Fibroblast of lung (primary cell): Measurements from ENCODE around the gene IL13RA1. TPM values are rescaled to one million over a fixed set of nuclear protein-coding genes. Genes with fewer than 3 reads are reported as not detected.
A peak's percentile ranks its signal among the peaks of the same experiment; 100 is the strongest.
"Not testable (repeated sequence)": the region's sequence is repeated elsewhere in the genome, so short reads cannot be mapped to it uniquely, and the experiment has no call there.

Experiments
- DNase-seq, 2 donors: peaks; one replicate each; pipeline versions ENCODE4 v3.0.0 to v3.0.0-alpha.2; 2010; ENCODE audit warnings: low read depth in 2 of 2
- H2AFZ ChIP-seq: 2 replicates; pipeline ENCODE4 v1.5.1; 2012; ENCODE audit warnings: low read length, control low read depth, inconsistent platforms
- H3K27ac ChIP-seq: 2 replicates; pipeline ENCODE4 v1.5.1; 2011; ENCODE audit warnings: low read length, control low read depth; ENCODE audit not compliant: insufficient read depth
- H3K27me3 ChIP-seq: 2 replicates; pipeline ENCODE4 v1.5.1; 2011; ENCODE audit warnings: mild to moderate bottlenecking, low read length; ENCODE audit not compliant: control insufficient read depth, insufficient read depth
- H3K36me3 ChIP-seq: 2 replicates; pipeline ENCODE4 v1.5.1; 2011; ENCODE audit warnings: low read length; ENCODE audit not compliant: control insufficient read depth, insufficient read depth
- H3K4me1 ChIP-seq: 2 replicates; pipeline ENCODE4 v1.5.1; 2011; ENCODE audit warnings: low read length; ENCODE audit not compliant: control insufficient read depth, insufficient read depth; ENCODE audit errors: extremely low read depth
- H3K4me2 ChIP-seq: 2 replicates; pipeline ENCODE4 v1.5.1; 2011; ENCODE audit warnings: low read length, control low read depth; ENCODE audit not compliant: insufficient read depth; ENCODE audit errors: extremely low read depth
- H3K4me3 ChIP-seq, 4 experiments: fragments of 200-600 bp in 1 of 4; sonication (generic) in 1 of 4; replicated peaks in 1 of 4; 2 replicates each; pipeline ENCODE4 v1.5.1; 2011 to 2016; ENCODE audit warnings: low read length in 4 of 4, low read depth in 3 of 4, mild to moderate bottlenecking in 3 of 4, control low read depth in 2 of 4, inconsistent platforms in 1 of 4, mixed read lengths in 1 of 4; ENCODE audit not compliant: insufficient read depth in 1 of 4; ENCODE audit errors: control extremely low read depth in 1 of 4
- H3K79me2 ChIP-seq: 2 replicates; pipeline ENCODE4 v1.5.1; 2012; ENCODE audit warnings: mild to moderate bottlenecking, low read length, inconsistent platforms; ENCODE audit not compliant: control insufficient read depth, insufficient read depth
- H3K9ac ChIP-seq: 2 replicates; pipeline ENCODE4 v1.5.1; 2011; ENCODE audit warnings: mild to moderate bottlenecking, low read length, control low read depth; ENCODE audit not compliant: insufficient read depth
- H3K9me3 ChIP-seq: 2 replicates; pipeline ENCODE4 v1.5.1; 2012; ENCODE audit warnings: low read depth, low read length; ENCODE audit not compliant: control insufficient read depth, insufficient read depth
- H4K20me1 ChIP-seq: 2 replicates; pipeline ENCODE4 v1.5.1; 2011; ENCODE audit warnings: low read length; ENCODE audit not compliant: control insufficient read depth, insufficient read depth; ENCODE audit errors: extremely low read depth
- CTCF ChIP-seq, 2 donors: IDR thresholded peaks in 1 of 2; conservative IDR thresholded peaks in 1 of 2; 1 replicate in 1 of 2; 2 replicates in 1 of 2; pipeline ENCODE4 v1.5.1; 2011 to 2012; ENCODE audit warnings: low read length in 2 of 2, control low read depth in 1 of 2, inconsistent platforms in 1 of 2, low read depth in 1 of 2, mild to moderate bottlenecking in 1 of 2
- EZH2 ChIP-seq: IDR thresholded peaks from 2 replicates; pipeline ENCODE4 v1.5.1; 2012; ENCODE audit warnings: low read length, control low read depth, mild to moderate bottlenecking; ENCODE audit errors: missing control alignments
- polyA plus RNA-seq, 2 donors: library from polyadenylated mRNA; depleted of rRNA in 1 of 2; stranded (reverse) in 1 of 2; unstranded in 1 of 2; fragments of >200 nt; gene quantifications; 2 replicates each; pipeline ENCODE4 v1.2.1, GENCODE V29; 2011 to 2012; ENCODE audit warnings: missing spikeins in 1 of 2
- total RNA-seq: library from RNA; depleted of rRNA; stranded (reverse); fragments of >200 nt; gene quantifications from 2 replicates; pipeline ENCODE4 v1.2.1, GENCODE V29; 2014

The IL13RA1 gene
- total and polyA plus RNA-seq, 2 donors (not counting 1 experiment from before 2014, with no cell fraction given): 67.4 to 104 TPM

- no peaks in the 10 kb centered on the region for H3K9me3 ChIP-seq
- H3K4me2 ChIP-seq: peak overlapping the region; percentile 51
- no peaks in the 10 kb centered on the region for H3K27me3 ChIP-seq
- TF ChIP-seq EZH2 (no peak), CTCF (conservative IDR thresholded peaks at IDR 0.05 in 1 of 2, IDR thresholded peaks at IDR 0.05 in 1 of 2; ENCODE audit: low read depth in 1 of 2, low read length in 2 of 2) (no peak)
- no peaks in the 10 kb centered on the region for H4K20me1 ChIP-seq
- H3K4me3 ChIP-seq: peak overlapping the region in 1 of 4 experiments; percentile 17
- H3K9ac ChIP-seq: no peak overlapping the region
- H3K4me1 ChIP-seq: peaks cover 10% of the 10 kb centered on the region
- peaks cover 8% of the 10 kb centered on the region for H3K79me2 ChIP-seq
- no peaks in the 10 kb centered on the region for H3K36me3 ChIP-seq
- H2AFZ ChIP-seq: no peak overlapping the region
- peak; percentile 72 to 84 for DNase-seq
- H3K27ac ChIP-seq: peak overlapping the region; percentile 63
Observed at GRCh38 chrX:118730500-118731247, 3.3 kb downstream of the IL13RA1 start.

- not testable (repeated sequence) for H3K9me3 ChIP-seq, DNase-seq, H4K20me1 ChIP-seq, H3K4me3 ChIP-seq, H3K4me1 ChIP-seq, H3K27ac ChIP-seq, H3K9ac ChIP-seq, H3K27me3 ChIP-seq, H3K36me3 ChIP-seq, H2AFZ ChIP-seq, H3K4me2 ChIP-seq
- peaks cover 10% of the 10 kb centered on the region for H3K79me2 ChIP-seq
Observed at GRCh38 chrX:118732551-118732950, 5.1 kb downstream of the IL13RA1 start.

- Histone ChIP-seq H3K4me1 (peaks cover 4% of the 10 kb centered on the region), H3K79me2 (peaks cover 6% of the 10 kb centered on the region), H2AFZ (no peak overlapping the region), H3K9me3 (no peaks in the 10 kb centered on the region), H3K27me3 (no peaks in the 10 kb centered on the region), H3K9ac (no peak overlapping the region), H3K4me2 (no peak overlapping the region), H3K4me3 (no peak overlapping the region), H3K27ac (no peak overlapping the region), H4K20me1 (no peaks in the 10 kb centered on the region), H3K36me3 (no peaks in the 10 kb centered on the region)
- TF ChIP-seq EZH2 (no peak), CTCF (conservative IDR thresholded peaks at IDR 0.05 in 1 of 2, IDR thresholded peaks at IDR 0.05 in 1 of 2; ENCODE audit: low read depth in 1 of 2, low read length in 2 of 2) (no peak)
- DNase-seq: no peak
Observed at GRCh38 chrX:118734909-118735308, 7.5 kb downstream of the IL13RA1 start.
